ENCODE measurements around the gene ZYG11A.
"Not testable (repeated sequence)": the region's sequence is repeated elsewhere in the genome, so short reads cannot be mapped to it uniquely, and the experiment has no call there.

Gene ZYG11A

DNA sequence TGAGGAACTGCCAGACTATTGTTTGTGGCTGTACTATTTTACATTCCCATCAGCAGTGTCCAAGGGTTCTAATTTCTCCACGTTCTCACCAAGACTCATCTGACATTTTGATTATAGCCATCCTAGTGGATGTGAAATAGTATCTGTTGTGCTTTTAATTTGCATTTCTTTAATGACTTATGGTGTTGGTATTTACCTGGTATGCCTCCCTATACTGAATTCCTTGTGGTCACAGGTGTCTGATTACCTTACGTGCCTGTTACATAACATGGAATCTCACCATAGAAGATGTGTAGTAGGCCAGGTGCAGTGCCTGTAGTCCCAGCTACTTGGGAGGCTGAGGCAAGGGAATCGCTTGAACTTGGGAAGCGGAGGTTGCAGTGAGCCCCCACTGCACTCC, 13.5 kb downstream of the ZYG11A start:
- no peak overlapping the region for H3K4me3 ChIP-seq (ENCODE audit: low read depth, low read length)
- no peak for TF ChIP-seq CTCF (IDR thresholded peaks at IDR 0.05; ENCODE audit: low read depth, low read length)

DNA sequence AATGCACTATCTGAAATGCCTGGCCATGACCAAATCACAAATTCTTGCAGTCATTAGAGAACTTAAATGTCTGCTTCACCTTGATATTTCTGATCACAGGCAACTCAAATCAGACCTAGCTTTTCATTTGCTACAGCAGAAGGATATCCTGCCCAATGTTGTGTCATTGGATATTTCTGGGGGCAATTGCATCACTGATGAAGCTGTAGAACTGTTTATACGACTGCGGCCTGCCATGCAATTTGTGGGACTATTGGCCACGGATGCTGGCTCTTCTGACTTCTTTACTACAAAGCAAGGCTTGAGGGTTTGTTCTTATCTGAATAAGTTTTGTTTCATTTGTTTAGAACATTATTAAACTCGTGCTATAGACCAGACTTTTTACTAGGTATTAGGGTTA, 14.9 kb downstream of the ZYG11A start:
- no peak overlapping the region for H3K4me3 ChIP-seq (ENCODE audit: low read depth, low read length)
- no peak for TF ChIP-seq CTCF (IDR thresholded peaks at IDR 0.05; ENCODE audit: low read depth, low read length)

GRCh38 chr1:52862666-52863458, 20.3 kb downstream of the ZYG11A start:
- H3K4me3 ChIP-seq (ENCODE audit: low read depth, low read length), result no peak overlapping the region
- no peak for TF ChIP-seq CTCF (IDR thresholded peaks at IDR 0.05; ENCODE audit: low read depth, low read length)

DNA sequence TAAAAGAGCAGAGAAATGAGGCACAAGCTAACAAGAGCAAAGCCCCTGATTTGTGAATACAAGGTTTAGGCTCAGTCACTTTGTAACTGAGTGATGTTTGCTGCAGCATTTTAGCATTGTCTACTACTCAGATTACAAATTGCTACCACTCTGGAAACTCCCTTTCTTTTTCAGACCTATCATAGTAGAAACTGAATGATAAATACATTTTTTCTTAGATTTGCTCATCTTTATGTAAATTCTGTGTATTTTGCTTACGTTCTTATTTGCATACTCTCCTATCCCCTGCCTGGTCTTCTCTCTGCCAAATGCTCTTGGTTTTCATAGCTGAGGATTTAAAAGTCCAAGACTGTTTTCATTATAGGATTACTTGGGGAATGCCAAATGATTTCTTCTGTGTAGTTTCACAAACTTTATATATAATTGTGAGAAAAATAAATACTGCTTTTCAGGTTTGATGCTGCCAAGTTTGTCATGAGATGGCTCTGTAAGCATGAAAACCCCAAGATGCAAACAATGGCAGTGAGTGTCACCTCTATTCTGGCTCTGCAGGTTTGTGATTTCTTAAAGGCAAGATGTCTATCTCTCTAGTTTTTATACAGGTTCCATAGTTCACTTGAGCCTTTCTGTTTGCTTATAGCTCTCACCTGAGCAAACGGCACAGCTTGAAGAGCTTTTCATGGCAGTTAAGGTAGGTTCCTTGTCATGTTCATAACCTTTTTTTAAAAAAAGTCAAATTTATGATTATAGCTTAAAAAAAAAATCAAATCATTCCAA, 24.7 kb downstream of the ZYG11A start:
- TF ChIP-seq CTCF (IDR thresholded peaks at IDR 0.05; ENCODE audit: low read depth, low read length), result no peak
- no peak overlapping the region for H3K4me3 ChIP-seq (ENCODE audit: low read depth, low read length)

- H3K4me3 ChIP-seq (ENCODE audit: low read depth, low read length), result not testable (repeated sequence)
Measured at GRCh38 chr1:52869727-52870126, 27.2 kb downstream of the ZYG11A start.

GRCh38 chr1:52876843-52877242, 34.3 kb downstream of the ZYG11A start:
- TF ChIP-seq CTCF (IDR thresholded peaks at IDR 0.05; ENCODE audit: low read depth, low read length), result no peak
- no peak overlapping the region for H3K4me3 ChIP-seq (ENCODE audit: low read depth, low read length)

DNA sequence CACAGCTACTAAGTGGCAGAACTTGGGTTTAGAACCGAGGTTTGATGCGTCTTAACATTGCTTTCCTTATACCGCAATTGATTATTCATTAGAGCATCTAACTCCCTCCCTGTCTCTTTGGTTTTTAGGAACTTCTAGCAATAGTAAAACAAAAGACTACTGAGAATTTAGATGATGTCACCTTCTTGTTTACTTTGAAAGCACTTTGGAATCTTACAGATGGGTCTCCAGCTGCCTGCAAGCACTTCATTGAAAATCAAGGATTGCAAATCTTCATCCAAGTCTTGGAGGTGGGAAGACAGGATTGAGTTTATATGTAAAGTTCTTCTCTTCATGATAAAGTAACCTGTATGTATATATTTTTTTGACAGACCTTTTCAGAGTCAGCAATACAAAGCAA, 35.0 kb downstream of the ZYG11A start:
- TF ChIP-seq CTCF (IDR thresholded peaks at IDR 0.05; ENCODE audit: low read depth, low read length), result no peak

More for the DNA sequence above, 35.0 kb downstream of the ZYG11A start:
- no peak overlapping the region for H3K4me3 ChIP-seq (ENCODE audit: low read depth, low read length)
